PC-9 (cell line): ENCODE measurements around the gene RAB20.

ENCODE experiments used
- EZH2 ChIP-seq: fragments of 200-600 bp; sonication (generic); IDR thresholded peaks from 2 replicates; pipeline ENCODE4 v1.8.0; 2017; ENCODE audit warnings: antibody characterized with exemption, low read depth
- TF ChIP-seq, protein P1 (sequence below): fragments of 200-600 bp; sonication (generic); conservative IDR thresholded peaks from 2 replicates; pipeline ENCODE4 v1.6.1; 2017; ENCODE audit warnings: mixed run types, antibody characterized with exemption, mild to moderate bottlenecking, moderate library complexity

DNA sequence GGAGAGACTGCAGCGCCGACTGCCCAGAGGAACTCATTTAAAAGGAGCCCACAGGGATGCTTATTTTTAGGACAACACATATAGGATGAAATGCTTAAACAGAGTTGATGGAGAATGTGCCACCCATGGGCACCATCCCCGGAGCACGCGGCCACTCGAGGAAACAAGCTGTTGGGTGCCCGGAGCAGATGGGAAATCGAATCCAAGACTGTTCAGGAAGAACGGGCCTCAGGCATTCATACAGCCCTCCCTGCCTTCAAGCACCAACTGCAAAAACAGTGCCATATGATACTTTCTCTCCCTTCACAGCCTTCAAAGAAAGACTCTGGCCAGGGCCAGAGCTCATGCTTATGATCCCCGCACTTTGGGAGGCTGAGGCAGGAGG lies 40.2 kb downstream of the RAB20 start:
- TF ChIP-seq, protein P1, sequence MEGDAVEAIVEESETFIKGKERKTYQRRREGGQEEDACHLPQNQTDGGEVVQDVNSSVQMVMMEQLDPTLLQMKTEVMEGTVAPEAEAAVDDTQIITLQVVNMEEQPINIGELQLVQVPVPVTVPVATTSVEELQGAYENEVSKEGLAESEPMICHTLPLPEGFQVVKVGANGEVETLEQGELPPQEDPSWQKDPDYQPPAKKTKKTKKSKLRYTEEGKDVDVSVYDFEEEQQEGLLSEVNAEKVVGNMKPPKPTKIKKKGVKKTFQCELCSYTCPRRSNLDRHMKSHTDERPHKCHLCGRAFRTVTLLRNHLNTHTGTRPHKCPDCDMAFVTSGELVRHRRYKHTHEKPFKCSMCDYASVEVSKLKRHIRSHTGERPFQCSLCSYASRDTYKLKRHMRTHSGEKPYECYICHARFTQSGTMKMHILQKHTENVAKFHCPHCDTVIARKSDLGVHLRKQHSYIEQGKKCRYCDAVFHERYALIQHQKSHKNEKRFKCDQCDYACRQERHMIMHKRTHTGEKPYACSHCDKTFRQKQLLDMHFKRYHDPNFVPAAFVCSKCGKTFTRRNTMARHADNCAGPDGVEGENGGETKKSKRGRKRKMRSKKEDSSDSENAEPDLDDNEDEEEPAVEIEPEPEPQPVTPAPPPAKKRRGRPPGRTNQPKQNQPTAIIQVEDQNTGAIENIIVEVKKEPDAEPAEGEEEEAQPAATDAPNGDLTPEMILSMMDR = no peak
- TF ChIP-seq EZH2 = no peak
